ENCODE data around the gene PPM1B.
"Not testable (repeated sequence)": the region's sequence is repeated elsewhere in the genome, so short reads cannot be mapped to it uniquely, and the experiment has no call there.

Gene PPM1B

DNA sequence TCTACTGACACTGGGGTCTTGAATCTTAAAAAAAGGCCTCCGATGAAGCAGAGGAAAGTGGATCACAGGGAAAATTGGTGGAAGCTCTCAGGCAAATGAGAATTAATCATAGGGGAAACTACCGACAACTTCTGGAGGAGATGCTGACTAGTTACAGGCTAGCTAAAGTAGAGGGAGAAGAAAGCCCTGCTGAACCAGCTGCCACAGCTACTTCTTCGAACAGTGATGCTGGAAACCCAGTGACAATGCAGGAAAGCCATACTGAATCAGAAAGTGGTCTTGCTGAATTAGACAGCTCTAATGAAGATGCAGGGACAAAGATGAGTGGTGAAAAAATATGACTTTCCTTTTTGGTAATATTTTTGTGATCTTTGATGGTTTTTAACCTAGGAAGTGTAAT is 61.7 kb downstream of the PPM1B start:
- no peaks in the 10 kb centered on the region for H3K9me3 Mint-ChIP-seq
- ATAC-seq (ENCODE audit: low read depth) (no peak), DNase-seq (ENCODE audit: low spot score in 2 of 2) (no peak)
- H3K36me3 Mint-ChIP-seq: peaks cover 9% of the 10 kb centered on the region
- no peaks in the 10 kb centered on the region for H3K27me3 Mint-ChIP-seq
- H3K27ac Mint-ChIP-seq: peak overlapping the region; percentile 75
- no peak overlapping the region for H3K4me3 Mint-ChIP-seq
- H3K4me1 Mint-ChIP-seq: peaks cover 6% of the 10 kb centered on the region

DNA sequence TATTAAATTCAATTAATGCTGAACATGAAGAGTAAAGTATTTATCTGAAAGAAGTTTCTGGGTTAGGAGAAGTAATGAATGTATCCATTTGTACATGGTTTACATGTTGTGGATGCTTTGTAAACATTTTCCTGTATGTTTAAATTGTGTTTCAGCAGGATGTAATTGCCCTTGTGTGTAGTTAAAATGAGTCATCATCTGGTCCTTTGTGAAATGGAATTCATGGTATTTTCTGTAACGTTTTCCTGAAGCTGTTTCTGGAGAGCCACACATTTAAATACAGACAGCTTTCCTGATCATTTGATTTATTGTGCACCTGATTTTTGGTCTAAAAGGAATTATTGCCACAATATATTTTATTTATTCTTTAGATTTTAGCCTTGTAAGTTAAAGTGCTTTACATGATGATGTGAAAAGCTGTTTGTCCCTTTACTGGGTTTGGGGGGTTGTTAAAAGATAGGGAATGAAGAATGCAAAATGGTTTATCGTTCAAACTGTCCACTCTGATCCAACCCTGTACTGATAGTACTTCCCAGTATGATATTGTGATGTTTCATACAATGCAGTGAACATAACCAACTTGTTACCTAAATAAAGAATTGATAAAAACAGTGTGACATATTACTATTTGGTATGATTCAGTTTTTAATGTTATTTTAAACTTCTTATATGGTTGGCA is 64.9 kb downstream of the PPM1B start:
- no peak for ATAC-seq (ENCODE audit: low read depth)
- Mint-ChIP-seq H3K27me3 (no peaks in the 10 kb centered on the region), H3K4me1 (peaks cover 10% of the 10 kb centered on the region), H3K4me3 (no peak overlapping the region), H3K9me3 (no peaks in the 10 kb centered on the region), H3K27ac (no peak overlapping the region), H3K36me3 (peaks cover 4% of the 10 kb centered on the region)
- no peak for DNase-seq (ENCODE audit: low spot score in 2 of 2)

GRCh38 chr2:44237221-44237620 is 68.5 kb downstream of the PPM1B start:
- Mint-ChIP-seq H3K27ac (peak overlapping the region; percentile 65), H3K27me3 (no peaks in the 10 kb centered on the region), H3K4me1 (peaks cover 14% of the 10 kb centered on the region), H3K9me3 (no peaks in the 10 kb centered on the region), H3K36me3 (peaks cover 2% of the 10 kb centered on the region), H3K4me3 (peak overlapping the region; percentile 22)
- DNase-seq (ENCODE audit: low spot score in 2 of 2) (peak in 1 of 2 donors; percentile 30), ATAC-seq (ENCODE audit: low read depth) (peak; percentile 90)

GRCh38 chr2:44242904-44243303 is 74.2 kb downstream of the PPM1B start:
- Mint-ChIP-seq H3K4me1 (peaks cover 14% of the 10 kb centered on the region), H3K27me3 (no peaks in the 10 kb centered on the region), H3K36me3 (no peaks in the 10 kb centered on the region), H3K27ac (no peak overlapping the region), H3K4me3 (no peak overlapping the region), H3K9me3 (no peaks in the 10 kb centered on the region)
- ATAC-seq (ENCODE audit: low read depth) (no peak), DNase-seq (ENCODE audit: low spot score in 2 of 2) (no peak)

DNA sequence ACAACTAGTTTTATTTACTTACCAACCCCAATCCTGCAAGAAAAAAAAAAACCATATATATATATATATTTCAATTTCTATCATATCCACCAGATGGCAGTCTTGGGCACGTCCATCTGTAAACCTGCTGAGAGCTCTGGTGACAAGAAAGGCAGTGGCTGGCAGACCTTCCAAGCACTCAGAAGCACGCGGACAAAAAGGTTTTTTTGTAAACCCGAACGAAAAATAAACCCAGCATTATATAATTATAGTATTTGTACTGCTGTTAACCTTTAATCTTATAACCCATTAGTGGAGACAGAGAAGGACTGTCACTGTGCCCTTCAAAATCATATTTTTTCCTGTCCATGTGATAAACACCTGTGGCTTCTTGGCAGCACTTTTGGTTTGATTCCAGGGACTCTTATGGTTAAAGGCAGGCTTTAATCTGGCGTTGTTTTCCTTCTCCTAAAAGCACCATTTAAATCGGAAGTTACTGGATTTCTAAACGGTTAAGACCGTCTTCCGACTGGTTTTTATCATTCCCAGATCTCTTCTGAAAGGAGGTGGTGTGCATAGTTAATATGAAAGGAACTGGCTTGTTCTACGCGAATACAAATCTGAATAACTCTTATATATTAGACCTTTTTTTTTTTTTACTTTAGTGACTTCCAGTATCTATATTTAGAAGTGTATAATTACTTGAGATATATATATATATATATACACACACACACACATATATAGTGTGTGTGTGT is 75.6 kb downstream of the PPM1B start:
- peak overlapping the region; percentile 34 for H3K4me3 Mint-ChIP-seq
- no peak overlapping the region for H3K27ac Mint-ChIP-seq
- ATAC-seq (ENCODE audit: low read depth) (peak; percentile 70), DNase-seq (ENCODE audit: low spot score in 2 of 2) (peak; percentile 27 to 53)
- H3K9me3 Mint-ChIP-seq: no peaks in the 10 kb centered on the region
- no peaks in the 10 kb centered on the region for H3K36me3 Mint-ChIP-seq
- peaks cover 12% of the 10 kb centered on the region for H3K4me1 Mint-ChIP-seq
- H3K27me3 Mint-ChIP-seq: no peaks in the 10 kb centered on the region

GRCh38 chr2:44245083-44245861 is 76.6 kb downstream of the PPM1B start:
- H3K36me3 Mint-ChIP-seq: no peaks in the 10 kb centered on the region
- no peak overlapping the region for H3K27ac Mint-ChIP-seq
- H3K4me1 Mint-ChIP-seq: peaks cover 12% of the 10 kb centered on the region
- ATAC-seq (ENCODE audit: low read depth) (no peak), DNase-seq (ENCODE audit: low spot score in 2 of 2) (no peak)
- H3K9me3 Mint-ChIP-seq: no peaks in the 10 kb centered on the region
- no peaks in the 10 kb centered on the region for H3K27me3 Mint-ChIP-seq
- H3K4me3 Mint-ChIP-seq: no peak overlapping the region

DNA sequence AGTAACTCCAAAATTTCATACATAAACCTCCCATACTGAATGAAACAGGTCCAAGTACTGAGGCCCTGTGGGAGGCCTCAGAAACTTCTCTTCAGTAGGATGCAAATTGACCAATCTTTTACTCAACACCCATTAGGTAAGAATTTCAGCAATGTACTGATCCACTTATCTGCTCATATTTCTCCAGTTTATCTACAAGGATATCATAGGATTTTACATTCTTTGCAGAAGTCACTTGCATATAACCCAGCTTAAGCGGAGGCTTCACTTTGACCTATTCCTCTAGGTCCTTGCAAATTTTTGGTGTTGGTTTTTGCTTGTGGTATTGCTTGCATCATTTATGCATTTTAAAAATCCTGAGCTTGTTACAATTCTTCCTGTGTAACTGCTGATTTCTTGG is 77.8 kb downstream of the PPM1B start:
- H3K27me3 Mint-ChIP-seq: no peaks in the 10 kb centered on the region
- H3K36me3 Mint-ChIP-seq: no peaks in the 10 kb centered on the region
- H3K9me3 Mint-ChIP-seq: no peaks in the 10 kb centered on the region
- ATAC-seq (ENCODE audit: low read depth): no peak
- H3K27ac Mint-ChIP-seq: no peak overlapping the region
- peaks cover 16% of the 10 kb centered on the region for H3K4me1 Mint-ChIP-seq
- H3K4me3 Mint-ChIP-seq: no peak overlapping the region
- DNase-seq (ENCODE audit: low spot score in 2 of 2): no peak

DNA sequence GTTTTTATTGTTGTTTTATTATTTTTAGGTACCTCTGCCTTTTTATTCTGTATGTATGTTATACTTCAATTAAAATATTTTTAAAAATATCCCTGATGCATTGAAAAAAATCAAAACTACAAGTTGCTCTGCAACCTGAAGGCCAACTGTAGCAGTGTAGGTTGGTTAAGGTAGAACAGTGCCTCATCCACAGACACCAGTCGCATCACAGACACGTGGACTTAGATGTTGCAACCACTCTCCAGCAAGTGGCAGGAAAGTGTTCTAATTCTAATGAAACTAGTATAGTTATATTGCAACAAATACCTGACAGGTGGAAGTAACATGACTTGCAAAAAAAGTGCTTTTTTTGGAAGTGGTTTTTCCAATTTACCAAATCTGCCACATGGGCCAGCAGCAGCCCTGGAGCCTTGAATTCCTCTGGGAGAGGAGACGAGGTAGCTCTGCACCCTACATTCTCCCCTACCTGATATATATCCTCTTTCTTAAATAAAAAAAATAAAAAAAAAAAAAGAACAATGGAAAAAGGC is 78.2 kb downstream of the PPM1B start:
- no peaks in the 10 kb centered on the region for H3K27me3 Mint-ChIP-seq
- ATAC-seq (ENCODE audit: low read depth) (no peak), DNase-seq (ENCODE audit: low spot score in 2 of 2) (no peak)
- H3K9me3 Mint-ChIP-seq: no peaks in the 10 kb centered on the region
- peaks cover 16% of the 10 kb centered on the region for H3K4me1 Mint-ChIP-seq
- H3K36me3 Mint-ChIP-seq: no peaks in the 10 kb centered on the region
- H3K27ac Mint-ChIP-seq: no peak overlapping the region
- no peak overlapping the region for H3K4me3 Mint-ChIP-seq

DNA sequence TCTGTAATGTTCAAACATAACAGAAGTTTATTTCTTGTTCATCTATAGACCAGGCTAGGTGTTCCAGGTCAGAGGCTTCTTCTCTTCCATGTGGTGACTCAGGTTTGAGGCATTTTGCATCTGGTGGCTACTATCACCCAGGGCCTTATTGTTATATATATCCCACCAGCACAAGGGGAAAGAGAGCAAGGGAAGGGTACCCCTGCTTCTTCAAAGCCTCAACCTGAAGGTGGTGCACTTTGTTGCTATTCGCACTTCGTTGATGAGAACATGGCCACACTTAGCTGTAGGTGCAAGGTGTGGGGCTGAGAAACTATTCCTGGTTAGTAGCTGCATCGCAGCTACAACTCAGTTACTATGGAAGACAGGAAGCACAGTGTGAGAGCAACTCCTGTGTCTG is 79.2 kb downstream of the PPM1B start:
- H3K27me3 Mint-ChIP-seq: peaks cover 6% of the 10 kb centered on the region
- peaks cover 6% of the 10 kb centered on the region for H3K9me3 Mint-ChIP-seq
- no peak overlapping the region for H3K4me3 Mint-ChIP-seq
- no peak overlapping the region for H3K27ac Mint-ChIP-seq
- DNase-seq (ENCODE audit: low spot score in 2 of 2) (no peak), ATAC-seq (ENCODE audit: low read depth) (no peak)
- H3K4me1 Mint-ChIP-seq: peaks cover 16% of the 10 kb centered on the region
- peaks cover 5% of the 10 kb centered on the region for H3K36me3 Mint-ChIP-seq

DNA sequence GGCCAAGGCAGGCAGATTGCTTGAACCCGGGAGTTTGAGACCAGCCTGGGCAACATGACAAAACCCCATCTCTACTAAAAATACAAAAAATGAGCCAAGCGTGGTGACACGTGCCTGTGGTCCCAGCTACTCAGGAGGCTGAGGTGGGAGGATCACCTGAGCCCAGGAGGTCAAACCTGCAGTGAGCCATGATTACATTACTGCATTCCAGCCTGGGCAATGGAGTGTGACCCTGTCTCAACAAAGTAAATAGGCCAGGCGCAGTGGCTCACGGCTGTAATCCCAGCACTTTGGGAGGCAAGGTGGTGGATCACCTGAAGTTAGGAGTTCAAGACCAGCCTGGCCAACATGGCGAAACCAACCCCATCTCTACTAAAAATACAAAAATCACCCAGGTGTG is 80.6 kb downstream of the PPM1B start:
- not testable (repeated sequence) for H3K27me3 Mint-ChIP-seq; H3K9me3 Mint-ChIP-seq; ATAC-seq (ENCODE audit: low read depth); H3K4me3 Mint-ChIP-seq; H3K27ac Mint-ChIP-seq; H3K36me3 Mint-ChIP-seq; DNase-seq (ENCODE audit: low spot score in 2 of 2)
- H3K4me1 Mint-ChIP-seq: peaks cover 12% of the 10 kb centered on the region

- ATAC-seq (ENCODE audit: low read depth): peak; percentile 92
- peaks cover 10% of the 10 kb centered on the region for H3K4me1 Mint-ChIP-seq
- no peak overlapping the region for H3K27ac Mint-ChIP-seq
- H3K36me3 Mint-ChIP-seq: peaks cover 6% of the 10 kb centered on the region
- no peak for DNase-seq (ENCODE audit: low spot score in 2 of 2)
- peaks cover 9% of the 10 kb centered on the region for H3K27me3 Mint-ChIP-seq
- H3K4me3 Mint-ChIP-seq: no peak overlapping the region
- H3K9me3 Mint-ChIP-seq: peaks cover 7% of the 10 kb centered on the region
Measured at GRCh38 chr2:44250376-44250775, 81.7 kb downstream of the PPM1B start.

DNA sequence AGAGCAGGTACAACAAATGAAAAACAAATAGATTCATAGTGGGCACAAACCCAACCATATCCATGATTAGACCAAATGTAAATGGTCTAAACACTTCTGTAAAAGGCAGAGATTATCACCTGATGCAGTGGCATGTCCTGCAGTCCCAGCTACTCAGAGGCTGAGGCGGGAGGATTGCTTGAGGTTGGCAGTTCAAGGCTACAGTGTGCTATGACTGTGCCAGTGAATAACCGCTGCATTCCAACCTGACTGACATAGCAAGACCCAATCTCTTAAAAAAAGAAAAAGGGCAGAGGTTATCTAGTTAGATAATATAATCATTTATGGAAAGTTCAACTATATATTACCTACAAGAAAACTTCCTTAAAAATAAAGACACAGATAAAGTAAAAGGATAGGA is 85.3 kb downstream of the PPM1B start:
- Mint-ChIP-seq H3K27ac (no peak overlapping the region), H3K4me1 (peaks cover 10% of the 10 kb centered on the region), H3K27me3 (peaks cover 14% of the 10 kb centered on the region), H3K4me3 (no peak overlapping the region), H3K9me3 (peaks cover 7% of the 10 kb centered on the region), H3K36me3 (peaks cover 6% of the 10 kb centered on the region)
- DNase-seq (ENCODE audit: low spot score in 2 of 2) (no peak), ATAC-seq (ENCODE audit: low read depth) (no peak)

GRCh38 chr2:44255704-44256103 is 87.0 kb downstream of the PPM1B start:
- not testable (repeated sequence) for H3K4me3 Mint-ChIP-seq; H3K4me1 Mint-ChIP-seq; ATAC-seq (ENCODE audit: low read depth); H3K9me3 Mint-ChIP-seq; DNase-seq (ENCODE audit: low spot score in 2 of 2); H3K36me3 Mint-ChIP-seq; H3K27ac Mint-ChIP-seq
- peaks cover 14% of the 10 kb centered on the region for H3K27me3 Mint-ChIP-seq

- not testable (repeated sequence) for H3K27ac Mint-ChIP-seq; H3K9me3 Mint-ChIP-seq; H3K27me3 Mint-ChIP-seq; H3K4me1 Mint-ChIP-seq; ATAC-seq (ENCODE audit: low read depth); H3K36me3 Mint-ChIP-seq; H3K4me3 Mint-ChIP-seq; DNase-seq (ENCODE audit: low spot score in 2 of 2)
Measured at GRCh38 chr2:44257802-44258201, 89.1 kb downstream of the PPM1B start.

Measured in memory B cell (primary cell).